GM19240 (cell line): ENCODE measurements around the gene LSM14A.
"Not testable (repeated sequence)": the region's sequence is repeated elsewhere in the genome, so short reads cannot be mapped to it uniquely, and the experiment has no call there.

Experiments
- DNase-seq: peaks from one replicate; pipeline ENCODE4 v3.0.0; 2011; ENCODE audit warnings: low spot score; ENCODE audit not compliant: insufficient read length

LSM14A gene

DNA sequence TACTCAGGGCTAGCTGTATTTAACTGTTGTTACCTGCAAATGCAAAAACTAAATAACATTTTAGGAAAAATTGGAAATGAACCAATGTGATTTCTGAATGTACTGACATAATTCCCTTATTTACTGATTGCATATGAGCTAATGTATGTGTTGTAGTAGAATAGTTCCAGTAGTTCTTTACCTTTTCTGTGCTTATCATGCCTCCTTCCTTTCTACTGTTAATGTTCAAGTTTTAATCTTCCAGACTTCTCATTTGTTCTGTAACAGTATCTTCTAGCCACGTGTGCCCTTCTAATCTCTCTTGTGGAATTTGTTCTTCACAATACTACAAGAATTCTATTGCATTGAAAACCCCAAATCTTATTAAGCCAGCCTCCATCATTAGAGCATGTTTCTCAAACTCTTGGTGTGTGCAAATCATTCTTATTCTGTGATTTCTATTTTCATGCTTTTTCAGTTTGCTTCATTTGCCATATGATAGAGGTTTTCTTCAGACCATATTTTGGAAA, 17.7 kb downstream of the LSM14A start:
- DNase-seq = no peak

DNA sequence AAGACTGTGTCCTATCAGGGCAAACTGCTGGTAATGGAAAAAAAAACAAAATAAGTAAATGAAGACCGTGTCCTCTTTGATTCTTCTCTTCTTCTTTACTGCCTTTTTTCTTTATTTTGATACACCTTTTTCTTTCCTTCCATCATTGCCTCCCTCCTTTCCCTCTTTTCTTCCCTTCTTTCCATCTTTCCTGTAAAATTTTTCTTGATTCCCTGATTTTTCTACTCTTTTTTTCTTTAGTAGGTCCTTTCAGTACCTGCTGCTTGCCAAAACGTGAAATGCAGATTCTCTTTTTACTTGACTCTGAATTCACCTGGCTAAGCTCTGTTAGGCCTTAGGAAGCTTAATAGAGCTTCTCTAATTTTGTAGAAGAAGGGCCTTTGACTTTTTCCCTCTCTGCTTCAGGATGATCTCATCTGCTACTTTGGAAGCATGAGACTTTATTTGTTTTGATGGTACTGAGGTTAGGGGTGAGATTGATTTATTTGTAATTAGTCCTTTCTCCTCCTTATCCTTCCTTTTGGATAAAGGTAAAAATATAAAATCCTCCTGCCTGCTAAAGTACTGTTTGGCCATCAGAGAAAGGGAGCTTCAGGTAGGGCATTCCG, 19.2 kb downstream of the LSM14A start:
- no peak for DNase-seq

DNA sequence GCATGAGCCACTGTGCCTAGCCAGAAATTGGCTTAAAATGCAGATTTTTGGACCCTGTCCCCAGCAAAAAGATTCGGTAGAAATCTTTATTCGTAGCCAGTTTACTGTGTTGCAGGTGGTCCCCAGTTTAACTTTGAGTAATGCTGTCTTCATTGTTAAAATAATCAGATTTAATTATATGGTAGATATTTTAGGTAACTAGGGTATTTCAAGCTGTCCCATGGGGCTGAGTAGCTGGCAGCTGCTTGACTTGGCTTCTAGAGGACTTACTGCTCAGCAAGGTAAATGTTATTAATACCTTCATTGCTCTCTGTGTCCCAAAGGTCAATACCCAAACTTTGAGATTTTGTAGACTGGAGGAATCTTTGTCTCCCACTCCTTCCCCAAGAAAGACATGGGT, 21.1 kb downstream of the LSM14A start:
- no peak for DNase-seq

DNA sequence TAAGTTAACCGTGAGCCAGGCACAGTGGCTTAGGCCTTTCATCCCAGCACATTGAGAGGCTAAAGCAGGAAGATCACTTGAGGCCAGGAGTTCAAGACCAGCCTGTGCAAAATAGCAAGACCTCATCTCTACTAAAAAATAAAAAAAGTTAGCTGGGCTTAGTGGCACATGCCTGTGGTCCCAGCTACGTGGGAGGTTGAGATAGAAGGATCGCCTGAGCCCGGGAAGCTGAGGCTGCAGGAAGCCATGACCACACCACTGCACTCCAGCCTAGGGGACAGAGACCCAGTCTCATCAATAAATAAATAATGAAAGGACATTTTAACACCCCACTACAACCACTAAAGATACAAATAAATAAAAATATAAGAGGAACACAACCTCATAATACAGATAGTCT, 21.6 kb downstream of the LSM14A start:
- DNase-seq = no peak

DNA sequence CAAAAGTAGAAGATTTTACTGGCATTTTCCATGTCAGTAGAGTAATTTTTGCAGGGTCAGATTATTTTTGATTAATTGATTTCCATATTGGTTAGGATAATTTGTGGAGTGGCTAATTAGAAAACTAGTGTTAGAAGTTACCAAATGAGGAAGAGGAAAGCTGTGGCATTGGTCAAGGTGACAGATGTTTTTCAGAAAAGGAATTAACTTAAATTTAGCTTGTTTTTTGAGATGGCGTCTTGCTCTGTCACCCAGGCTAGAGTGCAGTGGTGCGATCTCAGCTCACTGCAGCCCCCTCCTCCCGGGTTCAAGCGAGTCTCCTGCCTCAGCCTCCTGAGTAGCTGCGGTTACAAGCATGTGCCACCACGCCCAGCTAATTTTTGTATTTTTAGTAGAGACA, 28.8 kb downstream of the LSM14A start:
- DNase-seq = no peak

DNA sequence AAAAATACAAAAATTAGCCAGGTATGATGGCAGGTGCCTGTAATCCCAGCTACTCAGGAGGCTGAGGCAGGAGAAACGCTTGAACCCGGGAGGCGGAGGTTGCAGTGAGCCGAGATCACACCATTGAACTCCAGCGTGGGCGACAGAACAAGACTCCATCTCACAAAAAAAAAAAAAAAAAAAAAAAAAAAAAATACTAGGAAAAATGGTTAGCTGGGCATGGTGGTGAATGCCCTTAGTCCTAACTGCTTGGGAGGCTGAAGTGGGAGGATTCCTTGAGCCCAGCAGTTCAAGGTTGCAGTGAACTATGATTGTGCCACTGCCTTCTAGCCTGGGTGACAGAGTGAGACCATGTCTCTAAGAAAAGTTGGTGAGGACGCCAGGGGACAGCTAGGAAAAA, 33.0 kb downstream of the LSM14A start:
- DNase-seq = not testable (repeated sequence)

DNA sequence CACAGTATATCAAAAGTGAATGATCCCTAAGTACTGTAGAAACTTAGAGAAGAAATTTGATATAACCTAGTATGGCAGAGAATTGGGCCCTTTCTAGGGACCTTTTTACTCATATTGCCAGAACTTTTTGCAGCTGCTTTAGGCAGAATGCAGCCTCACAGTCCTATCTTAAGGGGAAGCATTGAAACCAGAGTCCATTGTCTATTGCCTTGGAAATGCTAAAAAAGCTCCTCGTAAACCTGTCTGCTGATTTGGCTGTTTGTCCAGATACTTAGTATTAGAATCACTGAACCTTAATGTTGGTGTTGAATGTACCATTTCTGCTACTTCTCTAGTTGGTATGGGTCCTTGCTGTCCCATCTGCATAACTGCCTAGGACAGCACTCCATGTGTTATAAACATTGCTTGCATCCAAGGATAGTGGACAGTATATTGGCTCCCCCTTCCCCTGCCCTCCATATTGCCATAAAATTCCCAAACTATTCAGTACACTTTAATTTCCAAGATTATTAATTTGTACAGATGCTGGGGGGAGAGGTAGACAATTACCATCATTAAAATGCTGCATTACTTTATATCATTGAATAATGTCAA, 36.1 kb downstream of the LSM14A start:
- no peak for DNase-seq

DNA sequence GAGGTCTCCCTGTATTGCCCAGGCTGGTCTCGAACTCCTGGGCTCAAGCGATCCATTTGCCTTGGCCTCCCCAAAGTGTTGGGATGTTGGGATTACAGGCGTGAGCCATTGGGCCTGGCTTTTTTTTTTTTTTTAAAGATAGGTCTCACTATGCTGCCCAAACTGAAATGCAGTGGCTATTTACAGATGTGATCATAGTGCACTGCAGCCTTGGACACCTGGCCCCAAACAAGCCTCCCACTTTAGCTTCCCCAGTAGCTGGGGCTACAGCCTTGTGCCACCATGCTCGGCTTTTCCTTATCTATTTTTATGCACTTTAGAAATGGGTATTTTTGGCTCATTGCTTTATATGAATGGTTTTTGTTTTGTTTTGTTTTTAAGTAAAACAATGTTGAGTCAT, 37.4 kb downstream of the LSM14A start:
- DNase-seq = no peak

DNA sequence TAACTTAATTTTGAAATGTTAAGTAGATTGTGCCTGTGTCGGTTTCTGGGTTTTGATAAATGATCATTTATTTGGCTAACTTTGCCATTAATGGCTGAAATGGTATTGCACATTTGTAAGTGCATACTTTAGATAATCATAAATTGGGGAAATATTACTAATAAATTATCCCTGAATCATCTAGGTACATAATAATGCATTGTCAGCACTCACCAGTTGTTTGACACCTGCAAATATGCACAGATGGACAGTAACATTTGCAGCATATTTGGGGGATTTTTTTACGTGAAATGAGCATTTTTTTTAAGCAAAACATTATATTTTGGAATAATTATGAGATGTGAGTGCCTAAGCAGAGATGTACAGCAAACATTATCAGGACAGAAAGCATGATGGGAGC, 41.0 kb downstream of the LSM14A start:
- DNase-seq = no peak

DNA sequence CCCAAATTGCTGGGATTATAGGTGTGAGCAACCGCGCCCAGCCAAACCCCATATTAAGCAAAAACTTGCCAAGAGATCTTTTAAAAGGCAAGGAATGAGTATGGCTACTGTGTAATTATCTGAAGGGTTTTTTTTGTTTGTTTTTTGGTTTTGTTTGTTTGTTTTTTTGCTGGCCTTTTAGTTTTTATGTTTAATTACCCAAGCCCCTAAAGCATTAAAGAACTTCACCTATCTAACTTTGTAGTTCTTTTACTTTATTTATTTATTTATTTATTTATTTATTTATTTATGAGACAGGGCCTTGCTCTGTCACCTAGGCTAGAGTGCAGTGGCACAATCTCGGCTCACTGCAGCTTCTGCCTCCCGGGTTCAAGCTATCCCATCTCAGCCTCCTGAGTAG, 41.7 kb downstream of the LSM14A start:
- no peak for DNase-seq

DNA sequence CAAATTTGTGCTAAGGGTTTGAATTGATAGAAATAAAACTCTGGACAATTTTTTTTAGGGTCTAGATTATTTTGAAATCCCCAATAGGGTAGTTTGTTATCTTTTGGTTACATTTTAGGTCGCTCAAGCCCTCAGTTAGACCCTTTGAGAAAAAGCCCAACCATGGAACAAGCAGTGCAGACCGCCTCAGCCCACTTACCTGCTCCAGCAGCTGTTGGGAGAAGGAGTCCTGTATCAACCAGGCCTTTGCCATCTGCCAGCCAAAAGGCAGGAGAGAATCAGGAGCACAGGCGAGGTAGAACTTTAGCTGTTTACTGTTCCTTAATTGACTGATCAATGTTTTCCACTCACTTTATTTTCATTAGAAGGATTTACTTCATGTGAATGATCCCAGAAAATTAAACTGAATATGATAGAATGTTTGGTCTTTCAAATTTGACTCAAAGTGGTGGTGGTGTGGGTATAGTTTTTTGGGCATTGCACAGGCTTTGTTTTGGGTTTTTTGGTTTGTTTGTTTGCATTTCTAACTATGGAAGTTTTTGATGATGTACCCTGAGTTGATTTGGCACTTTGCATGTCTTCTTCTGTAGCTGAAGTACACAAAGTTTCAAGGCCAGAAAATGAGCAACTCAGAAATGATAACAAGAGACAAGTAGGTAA, 42.8 kb downstream of the LSM14A start:
- DNase-seq = no peak

DNA sequence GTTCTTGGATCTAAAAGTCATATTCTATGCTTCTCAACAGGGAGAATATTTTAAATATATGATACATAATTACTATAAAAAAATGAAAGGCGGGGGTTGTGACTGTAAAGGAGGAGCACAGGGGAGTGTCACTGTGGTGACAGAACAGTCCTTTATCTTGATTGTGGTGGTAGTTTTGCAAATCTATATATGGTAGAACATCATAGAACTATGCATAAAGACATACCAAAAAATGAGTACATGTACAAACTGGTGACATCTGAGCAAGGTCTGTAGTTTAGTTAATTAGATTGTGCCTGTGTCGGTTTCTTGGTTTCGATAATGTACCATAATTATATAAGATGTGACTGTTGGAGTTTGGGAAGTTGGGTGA, 43.3 kb downstream of the LSM14A start:
- no peak for DNase-seq

DNA sequence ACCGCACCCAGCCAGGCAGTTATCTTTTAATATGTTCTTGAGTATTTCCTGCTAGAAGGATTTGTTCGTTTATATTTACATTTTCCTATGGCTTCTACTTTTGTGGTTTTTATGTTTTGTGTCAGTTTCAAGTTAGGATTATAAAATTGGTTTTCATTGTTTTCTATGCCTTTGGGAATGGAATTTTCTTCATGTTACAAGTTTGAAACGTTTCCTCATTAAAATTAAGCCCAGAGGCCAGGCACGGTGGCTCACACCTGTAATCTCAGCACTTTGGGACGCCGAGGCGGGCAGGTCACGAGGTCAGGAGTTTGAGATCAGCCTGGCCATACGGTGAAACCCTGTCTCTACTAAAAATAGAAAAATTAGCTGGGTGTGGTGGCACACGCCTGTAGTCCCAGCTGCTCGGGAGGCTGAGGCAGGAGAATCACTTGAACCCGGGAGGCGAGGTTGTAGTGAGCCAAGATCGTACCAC, 44.5 kb downstream of the LSM14A start:
- not testable (repeated sequence) for DNase-seq

DNA sequence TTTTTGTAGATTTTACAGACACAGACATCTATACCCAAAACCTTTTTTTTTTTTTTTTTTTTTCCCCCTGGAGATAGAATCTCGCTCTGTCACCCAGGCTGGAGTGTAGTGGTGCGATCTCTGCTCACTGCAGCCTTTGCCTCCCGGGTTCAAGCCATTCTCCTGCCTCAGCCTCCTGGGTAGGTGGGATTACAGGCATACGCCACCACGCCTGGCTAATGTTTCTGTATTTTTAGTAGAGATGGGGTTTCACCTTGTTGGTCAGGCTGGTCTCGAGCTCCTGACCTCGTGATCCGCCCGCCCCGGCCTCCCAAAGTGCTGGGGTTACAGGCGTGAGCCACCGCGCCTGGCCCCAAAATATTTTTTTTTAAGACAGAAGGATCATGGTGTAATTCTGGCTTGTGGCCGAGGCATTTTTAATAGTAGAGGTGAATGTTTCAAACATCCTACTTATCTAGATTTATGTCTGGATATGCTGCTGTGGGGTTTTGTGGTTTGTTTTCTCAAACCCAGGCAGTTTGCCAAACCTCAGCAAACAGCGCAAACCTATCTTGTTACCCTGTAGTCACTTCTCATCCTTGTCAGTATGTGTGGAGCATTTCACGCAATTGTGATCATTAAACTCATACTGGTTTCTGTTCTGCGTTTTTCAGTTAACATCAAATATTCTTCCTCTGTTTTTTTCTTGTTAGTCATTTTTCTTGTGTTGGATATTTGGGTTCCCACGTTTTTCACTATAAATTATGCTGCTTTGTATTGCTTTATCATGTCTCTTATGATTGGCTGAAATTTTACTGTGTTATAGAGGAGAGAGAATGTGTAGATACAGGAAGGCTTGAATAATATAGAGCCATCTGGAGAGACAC, 45.9 kb downstream of the LSM14A start:
- DNase-seq = no peak

DNA sequence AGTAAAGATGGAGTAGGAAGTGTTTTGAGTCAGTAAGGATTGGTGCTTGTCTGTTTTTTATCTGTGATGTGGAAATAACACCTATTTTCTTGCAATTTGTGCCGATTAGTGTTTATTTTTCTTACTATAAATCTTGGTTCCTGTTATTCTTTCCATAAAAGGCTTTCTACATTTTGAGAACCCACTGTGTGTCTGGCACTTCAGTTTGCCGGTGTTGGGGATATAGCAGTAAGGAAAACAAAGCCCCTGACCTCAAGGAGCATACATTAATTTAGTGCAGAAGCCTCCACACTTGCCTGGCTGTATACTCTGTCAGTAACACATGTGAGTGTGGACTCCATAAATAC, 46.5 kb downstream of the LSM14A start:
- no peak for DNase-seq

DNA sequence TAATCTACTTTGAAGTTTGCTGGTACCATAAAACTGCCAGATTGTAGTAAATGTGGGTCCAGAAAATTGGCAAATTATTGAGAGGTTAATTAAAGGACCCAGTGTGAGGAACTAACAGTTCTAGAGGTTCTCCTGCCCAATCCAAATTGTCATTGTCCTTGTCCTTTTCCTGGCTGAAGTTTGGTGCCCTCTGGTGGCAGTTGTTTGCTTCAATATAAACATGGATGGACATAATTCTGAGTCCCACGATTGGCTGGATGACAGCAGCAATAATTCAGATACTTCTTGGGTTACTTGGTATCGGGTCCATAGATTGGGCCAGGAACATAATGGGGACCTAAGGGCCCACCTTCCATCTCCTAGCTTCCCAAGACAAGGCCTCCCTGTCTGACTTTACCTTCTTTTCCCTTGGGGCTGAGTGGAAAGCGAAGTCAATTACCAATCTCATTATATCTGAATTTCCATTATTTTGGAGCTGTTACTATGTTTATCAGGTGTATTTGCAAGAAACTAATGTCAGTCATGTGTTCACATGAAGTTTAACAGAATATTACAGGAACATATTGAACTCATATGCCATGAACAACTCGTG, 48.3 kb downstream of the LSM14A start:
- no peak for DNase-seq

DNA sequence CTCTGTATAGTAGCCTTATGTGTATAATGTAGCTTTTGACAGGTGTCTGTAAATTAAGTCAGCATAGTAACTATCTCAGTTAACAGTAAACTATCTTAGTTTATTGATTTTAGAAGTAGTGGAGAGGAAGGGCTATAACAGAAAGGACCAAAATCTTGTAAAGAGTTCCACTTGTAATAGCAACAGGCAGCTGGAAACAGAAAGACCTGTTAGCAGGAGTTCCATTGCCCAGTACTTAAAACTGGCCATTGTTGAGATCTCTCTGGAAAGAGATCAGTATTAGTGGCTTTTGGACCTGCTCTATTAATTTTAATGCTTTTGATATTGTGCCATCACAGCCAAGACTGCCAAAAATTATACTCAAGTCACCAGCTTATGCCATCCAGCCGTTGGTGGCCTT, 50.1 kb downstream of the LSM14A start:
- no peak for DNase-seq

DNA sequence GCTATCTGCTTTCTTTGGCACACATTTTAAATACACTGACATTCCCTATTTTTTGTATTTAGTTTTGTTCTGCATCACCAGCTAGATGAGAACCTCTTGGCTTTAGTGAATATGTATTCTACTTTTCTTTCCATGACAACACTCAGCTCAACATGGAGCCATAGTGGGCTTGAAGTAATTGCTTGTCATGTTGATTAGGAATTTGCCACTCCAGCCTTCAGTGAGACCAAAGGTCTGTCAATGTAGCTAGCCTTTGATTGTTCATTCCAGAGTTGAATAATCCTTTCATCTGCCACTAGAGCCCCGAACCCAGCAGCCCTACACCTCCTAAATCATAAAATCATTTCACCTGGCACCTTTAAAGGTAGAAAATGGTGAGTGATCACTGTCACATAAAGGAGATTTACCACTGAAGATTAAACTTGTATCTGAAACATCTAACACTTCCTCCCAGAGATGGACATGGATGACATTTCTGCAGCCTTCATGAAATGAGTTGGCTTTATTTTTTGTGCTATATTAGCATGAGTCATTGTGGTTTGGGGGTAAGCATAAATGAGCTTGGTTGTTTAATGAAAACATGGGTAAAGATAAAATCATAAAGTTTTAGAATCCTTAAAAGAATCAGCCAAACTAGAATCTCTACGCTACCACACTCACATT, 52.8 kb downstream of the LSM14A start:
- DNase-seq = no peak

DNA sequence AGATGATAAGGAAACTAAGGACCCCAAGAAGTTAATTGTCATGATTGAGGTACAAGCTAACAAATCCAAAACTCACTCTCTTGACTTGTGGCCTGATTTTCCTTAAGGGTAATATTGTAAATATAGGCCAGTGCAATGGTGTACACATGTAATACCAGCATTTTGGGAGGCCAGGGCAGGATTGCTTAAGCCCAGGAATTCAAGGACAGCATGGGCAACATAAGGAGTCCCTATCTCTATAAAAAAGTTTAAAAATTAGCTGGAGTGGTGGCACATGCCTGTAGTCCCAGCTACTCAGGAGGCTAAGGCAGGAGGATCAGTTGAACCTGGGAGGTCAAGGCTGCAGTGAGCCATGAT, 53.3 kb downstream of the LSM14A start:
- DNase-seq = no peak

DNA sequence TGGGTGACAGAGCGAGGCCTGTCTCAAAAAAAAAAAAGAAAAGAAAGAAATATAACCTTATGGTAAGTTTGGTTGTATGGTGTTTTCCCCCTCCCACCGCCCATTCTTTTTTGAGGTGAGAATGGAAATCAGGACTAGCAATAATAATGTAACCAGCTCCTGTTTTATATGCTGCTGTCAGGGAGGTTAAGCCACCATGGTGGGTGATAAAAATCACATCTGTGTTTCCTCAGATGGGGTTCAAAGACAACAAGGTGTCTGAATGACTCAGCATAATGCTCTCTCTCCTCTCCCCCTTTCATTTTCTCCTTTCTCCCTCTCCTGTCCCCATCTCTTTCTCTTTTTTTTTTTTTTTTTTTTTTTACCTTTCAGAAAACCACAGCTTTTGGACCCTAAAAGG, 53.7 kb downstream of the LSM14A start:
- no peak for DNase-seq

DNA sequence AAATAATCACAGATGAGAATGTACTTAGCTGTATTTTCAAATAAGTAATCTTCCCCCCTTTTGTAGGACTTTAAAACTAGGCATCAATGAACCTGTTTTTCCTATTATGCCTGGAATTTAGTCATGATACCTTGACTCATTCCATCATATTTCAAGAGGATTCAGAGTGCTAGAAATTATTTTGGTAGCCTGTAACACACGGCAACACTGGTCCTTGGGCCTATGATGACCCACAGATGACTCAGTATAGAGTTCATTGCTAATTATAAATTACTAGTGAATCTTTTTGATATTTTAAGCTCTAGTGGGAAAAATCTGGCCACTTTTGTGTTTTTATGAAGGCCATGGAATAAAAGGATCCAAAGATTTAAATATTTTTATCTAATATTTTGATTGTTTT, 56.0 kb downstream of the LSM14A start:
- DNase-seq = no peak
